ENCODE results near the gene FBXO8. TPM values are rescaled to one million over a fixed set of nuclear protein-coding genes. Genes with fewer than 3 reads are reported as not detected.

The FBXO8 gene
- total RNA-seq, 1 experiment from 2014 or later, result 22.1 TPM

DNA sequence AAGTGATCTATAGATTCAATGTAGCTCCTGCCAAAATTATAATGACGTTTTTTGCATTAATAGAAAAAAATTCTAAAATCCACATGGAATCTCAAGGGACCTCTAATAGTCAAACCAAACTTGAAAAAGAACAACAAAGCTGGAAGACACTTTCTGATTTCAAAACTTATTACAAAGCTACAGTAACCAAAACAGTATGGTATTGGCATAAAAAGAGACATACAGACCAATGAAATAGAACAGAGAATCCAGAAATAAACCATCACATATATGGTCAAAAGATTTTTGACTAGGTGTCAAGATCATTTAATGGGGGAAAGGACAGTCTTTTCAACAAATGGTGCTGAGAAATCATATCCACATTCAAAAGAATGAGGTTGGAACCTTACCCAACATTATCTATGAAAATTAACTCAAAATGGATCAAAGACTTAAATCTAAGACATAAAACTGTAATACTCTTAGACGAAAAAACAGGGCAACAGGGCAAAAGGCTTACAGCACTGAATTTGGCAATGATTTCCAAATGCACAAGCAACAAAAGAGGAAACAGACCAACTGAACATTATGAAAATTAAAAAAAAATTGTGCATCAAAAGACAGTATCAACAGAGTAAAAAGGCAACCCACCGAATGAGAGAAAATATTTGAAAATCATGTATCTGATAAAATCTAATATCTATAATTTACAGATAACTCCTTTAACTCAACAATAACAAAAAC, 3.9 kb downstream of the FBXO8 start:
- Mint-ChIP-seq H3K36me3 (ENCODE audit: insufficient read depth, unreplicated experiment) (peaks cover 8% of the 10 kb centered on the region), H3K4me3 (ENCODE audit: unreplicated experiment) (no peak overlapping the region), H3K27ac (ENCODE audit: low read depth, unreplicated experiment) (no peak overlapping the region), H3K27me3 (ENCODE audit: insufficient read depth, unreplicated experiment) (no peaks in the 10 kb centered on the region), H3K4me1 (ENCODE audit: insufficient read depth, unreplicated experiment) (peaks cover 15% of the 10 kb centered on the region), H3K9me3 (ENCODE audit: unreplicated experiment) (no peaks in the 10 kb centered on the region)
- ChIA-PET POLR2A (interaction anchor here (0.8 kb wide), 2 partner anchors 13 to 18 kb away, joined by 3 read pairs; no protein-coding TSS in a partner anchor), CTCF (interaction anchor here (0.6 kb wide), 2 partner anchors 308 to 919 kb away, joined by 3 read pairs; no protein-coding TSS in a partner anchor)
- intact Hi-C loops (cut with micrococcal nuclease), result no loop called here
- BruUV-seq (replicated peaks), result no TSS peak
- no peak for DNase-seq (ENCODE audit: unreplicated experiment)
- TF ChIP-seq, protein P1, sequence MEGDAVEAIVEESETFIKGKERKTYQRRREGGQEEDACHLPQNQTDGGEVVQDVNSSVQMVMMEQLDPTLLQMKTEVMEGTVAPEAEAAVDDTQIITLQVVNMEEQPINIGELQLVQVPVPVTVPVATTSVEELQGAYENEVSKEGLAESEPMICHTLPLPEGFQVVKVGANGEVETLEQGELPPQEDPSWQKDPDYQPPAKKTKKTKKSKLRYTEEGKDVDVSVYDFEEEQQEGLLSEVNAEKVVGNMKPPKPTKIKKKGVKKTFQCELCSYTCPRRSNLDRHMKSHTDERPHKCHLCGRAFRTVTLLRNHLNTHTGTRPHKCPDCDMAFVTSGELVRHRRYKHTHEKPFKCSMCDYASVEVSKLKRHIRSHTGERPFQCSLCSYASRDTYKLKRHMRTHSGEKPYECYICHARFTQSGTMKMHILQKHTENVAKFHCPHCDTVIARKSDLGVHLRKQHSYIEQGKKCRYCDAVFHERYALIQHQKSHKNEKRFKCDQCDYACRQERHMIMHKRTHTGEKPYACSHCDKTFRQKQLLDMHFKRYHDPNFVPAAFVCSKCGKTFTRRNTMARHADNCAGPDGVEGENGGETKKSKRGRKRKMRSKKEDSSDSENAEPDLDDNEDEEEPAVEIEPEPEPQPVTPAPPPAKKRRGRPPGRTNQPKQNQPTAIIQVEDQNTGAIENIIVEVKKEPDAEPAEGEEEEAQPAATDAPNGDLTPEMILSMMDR (IDR thresholded peaks at IDR 0.05; ENCODE audit: unreplicated experiment), result no peak

DNA sequence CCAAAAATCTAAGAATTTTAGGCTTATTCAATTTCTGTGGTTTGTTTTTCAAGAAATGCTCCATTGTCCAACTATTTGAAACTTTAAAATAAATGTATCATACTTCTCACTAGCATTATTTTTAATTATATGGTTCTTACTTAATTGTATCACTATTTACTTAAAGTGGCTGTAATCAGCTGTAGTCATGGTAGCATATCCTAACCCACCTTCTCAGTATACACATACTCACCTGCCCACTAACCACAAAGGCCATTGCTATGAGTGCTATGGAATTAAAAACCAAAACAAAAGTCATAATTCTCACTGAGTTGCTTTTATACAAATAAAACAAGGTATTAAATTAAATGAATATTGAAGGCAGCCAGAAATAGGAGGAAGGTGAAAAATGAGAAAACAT, 5.0 kb downstream of the FBXO8 start:
- Mint-ChIP-seq H3K4me3 (ENCODE audit: unreplicated experiment) (no peak overlapping the region), H3K9me3 (ENCODE audit: unreplicated experiment) (no peaks in the 10 kb centered on the region), H3K27me3 (ENCODE audit: insufficient read depth, unreplicated experiment) (no peaks in the 10 kb centered on the region), H3K4me1 (ENCODE audit: insufficient read depth, unreplicated experiment) (peaks cover 12% of the 10 kb centered on the region), H3K36me3 (ENCODE audit: insufficient read depth, unreplicated experiment) (peaks cover 2% of the 10 kb centered on the region), H3K27ac (ENCODE audit: low read depth, unreplicated experiment) (no peak overlapping the region)
- no peak for DNase-seq (ENCODE audit: unreplicated experiment)
- TF ChIP-seq, protein P1 (IDR thresholded peaks at IDR 0.05; ENCODE audit: unreplicated experiment), result no peak
- ChIA-PET POLR2A (interaction anchor here (0.8 to 1.2 kb wide), 3 partner anchors 13 to 906 kb away, joined by 3 to 5 read pairs (median 3); no protein-coding TSS in a partner anchor), CTCF (no interaction called here)
- intact Hi-C loops (cut with micrococcal nuclease), result no loop called here
- no TSS peak for BruUV-seq (replicated peaks)

DNA sequence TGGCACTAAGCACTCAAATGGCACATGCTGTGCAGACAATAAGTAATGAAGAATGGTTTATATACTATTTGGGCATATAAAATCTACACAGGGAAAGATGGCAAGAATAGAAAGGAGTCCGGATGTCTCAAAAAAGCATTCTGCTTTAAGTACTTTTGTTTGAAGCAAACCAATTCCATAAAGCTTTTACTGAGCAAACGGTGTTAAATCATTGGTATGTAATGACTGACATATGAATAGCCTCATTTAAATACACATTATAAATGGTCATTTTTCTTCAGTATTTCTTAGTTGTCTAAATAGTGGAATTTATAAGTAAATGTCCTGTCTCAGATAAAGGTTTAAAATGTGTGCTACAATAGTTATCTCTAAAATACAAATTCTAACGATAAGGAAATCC, 6.0 kb downstream of the FBXO8 start:
- CTCF ChIA-PET, result no interaction called here
- TF ChIP-seq, protein P1 (IDR thresholded peaks at IDR 0.05; ENCODE audit: unreplicated experiment), result no peak
- H3K4me1 Mint-ChIP-seq (ENCODE audit: insufficient read depth, unreplicated experiment), result peaks cover 12% of the 10 kb centered on the region
- no peaks in the 10 kb centered on the region for H3K27me3 Mint-ChIP-seq (ENCODE audit: insufficient read depth, unreplicated experiment)
- POLR2A ChIA-PET, result interaction anchor here (1.6 to 1.9 kb wide), 2 partner anchors 9 to 11 kb away, joined by 4 read pairs; no protein-coding TSS in a partner anchor
- no peaks in the 10 kb centered on the region for H3K36me3 Mint-ChIP-seq (ENCODE audit: insufficient read depth, unreplicated experiment)
- H3K9me3 Mint-ChIP-seq (ENCODE audit: unreplicated experiment), result no peaks in the 10 kb centered on the region
- no peak overlapping the region for H3K4me3 Mint-ChIP-seq (ENCODE audit: unreplicated experiment)
- DNase-seq (ENCODE audit: unreplicated experiment), result no peak
- no peak overlapping the region for H3K27ac Mint-ChIP-seq (ENCODE audit: low read depth, unreplicated experiment)
- intact Hi-C loops (cut with micrococcal nuclease), result no loop called here
- no TSS peak for BruUV-seq (replicated peaks)

DNA sequence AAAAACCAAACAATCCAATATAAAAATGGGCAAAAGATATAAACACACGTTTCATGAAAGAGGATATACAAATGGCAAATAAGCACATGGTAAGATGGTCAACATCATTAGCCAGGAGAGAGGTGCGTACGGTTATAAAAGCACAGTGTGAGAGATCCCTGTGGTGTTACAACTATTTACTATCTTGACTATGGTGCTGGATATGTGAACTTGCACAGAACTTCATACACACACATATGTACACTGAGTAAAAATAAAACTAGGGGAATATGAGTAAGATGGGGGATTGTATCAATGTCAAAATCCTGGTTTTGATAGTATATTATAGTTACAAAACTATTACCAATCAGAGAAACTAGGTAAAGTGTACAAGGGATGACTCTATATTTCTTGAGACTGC, 8.4 kb downstream of the FBXO8 start:
- no peaks in the 10 kb centered on the region for H3K9me3 Mint-ChIP-seq (ENCODE audit: unreplicated experiment)
- no peak for DNase-seq (ENCODE audit: unreplicated experiment)
- H3K27me3 Mint-ChIP-seq (ENCODE audit: insufficient read depth, unreplicated experiment), result no peaks in the 10 kb centered on the region
- H3K36me3 Mint-ChIP-seq (ENCODE audit: insufficient read depth, unreplicated experiment), result no peaks in the 10 kb centered on the region
- ChIA-PET POLR2A (no interaction called here), CTCF (no interaction called here)
- intact Hi-C loops (cut with micrococcal nuclease), result no loop called here
- H3K4me1 Mint-ChIP-seq (ENCODE audit: insufficient read depth, unreplicated experiment), result no peaks in the 10 kb centered on the region
- no peak overlapping the region for H3K4me3 Mint-ChIP-seq (ENCODE audit: unreplicated experiment)
- no peak overlapping the region for H3K27ac Mint-ChIP-seq (ENCODE audit: low read depth, unreplicated experiment)
- no TSS peak for BruUV-seq (replicated peaks)
- TF ChIP-seq, protein P1 (IDR thresholded peaks at IDR 0.05; ENCODE audit: unreplicated experiment), result no peak

Measured in MCF 10A (cell line).